GM04503 (cell line): Measurements from ENCODE around the gene GLI3.

ENCODE experiments used
- DNase-seq: peaks from one replicate; pipeline ENCODE4 v3.0.0-alpha.2; 2012; ENCODE audit warnings: low read depth

GLI3 gene

GRCh38 chr7:42236976-42237810 is at the start of gene GLI3:
TSS of gene GLI3 (minus strand) at chr7:42237209. CDS start at chr7:42223253, 13,956 bp downstream.
- peak; percentile 80 for DNase-seq

- DNase-seq = peak; percentile 4
These were observed 48.4 kb upstream of the GLI3 start for GRCh38 chr7:42285383-42285824.

DNA sequence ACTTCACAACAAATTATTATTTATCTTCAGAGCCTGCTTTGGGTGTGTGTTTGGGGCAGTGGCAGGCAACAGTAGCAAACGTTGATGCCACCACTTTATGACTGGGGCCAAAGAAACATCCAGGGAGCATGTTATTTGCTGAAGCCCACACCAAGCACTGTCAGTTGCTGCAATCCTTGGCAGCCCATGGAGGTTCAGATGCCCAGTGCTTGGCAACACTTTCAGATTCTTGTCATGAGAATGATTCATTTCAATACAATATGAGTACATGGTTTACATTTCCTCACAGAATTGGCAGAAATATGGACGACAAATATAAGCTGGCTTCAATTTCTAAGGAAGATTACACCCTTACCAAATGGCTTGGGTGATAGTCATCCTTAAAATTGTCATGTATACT is 46.5 kb upstream of the GLI3 start:
- DNase-seq = peak; percentile 4

GRCh38 chr7:42278344-42278743 is 41.3 kb upstream of the GLI3 start:
- DNase-seq = no peak

GRCh38 chr7:42274053-42274452 is 37.0 kb upstream of the GLI3 start:
- no peak for DNase-seq

- no peak for DNase-seq
These were observed 36.0 kb upstream of the GLI3 start for GRCh38 chr7:42272793-42273665.

GRCh38 chr7:42269161-42269560 is 32.2 kb upstream of the GLI3 start:
- no peak for DNase-seq

DNA sequence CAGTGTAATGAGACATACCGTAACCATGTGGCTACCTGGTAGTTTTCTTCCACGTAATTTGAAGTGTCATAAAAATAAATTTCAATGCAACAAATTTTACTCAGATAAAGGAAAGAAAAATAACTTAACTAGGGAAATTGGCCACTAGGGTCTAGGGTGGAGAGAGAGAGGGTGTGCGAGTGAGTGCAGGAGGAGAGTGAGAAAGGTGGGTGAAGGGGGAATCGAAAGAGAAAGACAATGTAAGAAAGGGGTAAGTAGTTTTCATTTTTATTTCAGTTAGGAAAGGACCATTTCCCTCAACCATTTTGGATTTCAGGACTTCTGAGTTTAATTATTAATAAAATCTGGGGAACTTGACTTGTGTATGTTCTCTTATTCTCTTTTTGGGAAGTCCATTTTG is 27.7 kb upstream of the GLI3 start:
- DNase-seq = no peak

DNA sequence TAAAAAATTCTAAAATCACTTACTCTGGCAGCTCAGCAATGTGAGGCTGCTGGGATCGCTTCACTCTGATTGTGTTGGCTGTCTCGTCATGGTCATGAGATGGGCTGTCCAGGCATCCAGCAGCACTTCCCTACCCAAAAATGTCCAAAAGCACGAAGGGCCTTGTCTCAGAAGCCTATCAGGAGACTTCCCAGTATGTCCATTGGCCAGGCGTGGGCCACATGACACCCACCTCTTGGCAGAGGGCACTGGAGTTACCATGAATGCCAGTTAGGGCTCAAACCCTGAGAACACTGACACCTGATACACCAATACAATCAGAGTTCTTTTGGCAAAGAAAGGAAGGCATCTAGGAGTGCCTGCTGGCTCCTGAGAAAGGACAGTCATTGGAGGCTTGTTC is 27.0 kb upstream of the GLI3 start:
- no peak for DNase-seq

- peak; percentile 53 for DNase-seq
These were observed 26.0 kb upstream of the GLI3 start for GRCh38 chr7:42262964-42263363.

GRCh38 chr7:42254217-42254616 is 17.2 kb upstream of the GLI3 start:
- no peak for DNase-seq

DNA sequence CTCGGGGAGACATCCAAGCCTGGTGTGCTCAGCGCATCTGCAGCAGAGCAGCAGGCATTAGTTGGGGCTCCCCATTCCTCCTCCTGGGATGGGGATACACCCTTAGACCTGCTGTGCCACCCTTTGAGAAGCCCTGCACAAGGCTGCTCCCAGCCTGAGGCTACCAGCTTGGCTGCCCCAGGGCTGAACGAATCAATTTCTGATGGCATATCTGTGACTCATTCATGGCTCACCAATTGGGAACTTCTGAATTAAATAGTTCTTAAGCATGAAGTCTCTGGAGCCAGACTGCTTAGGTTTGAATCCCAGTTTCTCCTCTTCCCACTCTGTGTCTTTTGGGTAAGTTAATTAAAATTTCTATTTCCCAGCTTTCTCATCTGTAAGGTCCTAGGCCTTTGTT is 16.3 kb upstream of the GLI3 start:
- no peak for DNase-seq

- no peak for DNase-seq
These were observed 13.4 kb upstream of the GLI3 start for GRCh38 chr7:42250411-42250810.

GRCh38 chr7:42248579-42248978 is 11.6 kb upstream of the GLI3 start:
- DNase-seq = no peak

DNA sequence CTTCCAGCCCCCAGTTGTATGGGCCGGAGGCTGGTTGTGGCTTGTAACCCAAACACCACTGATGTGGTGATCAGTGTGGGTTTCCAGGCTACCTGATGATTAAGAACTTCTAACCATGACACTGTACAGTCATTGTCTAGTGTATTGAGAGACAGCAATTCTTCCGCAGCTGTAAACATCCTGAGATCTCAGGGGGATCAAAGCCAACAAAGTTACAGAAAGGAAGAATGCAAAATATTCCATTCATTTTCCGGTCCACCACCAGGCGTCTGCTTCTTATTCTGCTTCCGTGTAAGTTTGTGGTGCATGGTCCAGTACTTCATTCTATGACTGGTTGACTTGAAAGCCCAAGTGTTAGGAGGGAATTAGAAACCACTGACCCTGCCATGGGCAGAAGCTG is 10.3 kb upstream of the GLI3 start:
- peak; percentile 75 for DNase-seq

DNA sequence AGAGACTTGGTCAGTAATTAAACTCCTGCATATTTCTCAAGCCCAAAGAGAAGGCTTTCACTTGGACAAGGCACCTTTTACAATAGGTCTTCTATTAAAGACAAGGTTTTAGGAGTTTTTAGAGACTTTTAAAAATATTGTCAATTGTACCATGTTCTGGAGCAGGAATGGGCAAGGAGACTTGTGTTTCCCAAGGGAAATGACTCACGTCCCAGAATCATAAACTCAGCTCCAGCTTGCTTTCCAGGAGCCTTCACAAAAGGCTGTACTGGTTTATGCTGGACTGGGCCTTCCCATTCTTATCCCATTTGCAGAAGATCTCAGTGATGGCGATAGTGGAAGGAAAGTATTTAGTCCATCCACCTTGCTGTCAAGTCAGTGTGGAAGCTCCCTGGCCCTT is 7.8 kb upstream of the GLI3 start:
- DNase-seq = no peak

DNA sequence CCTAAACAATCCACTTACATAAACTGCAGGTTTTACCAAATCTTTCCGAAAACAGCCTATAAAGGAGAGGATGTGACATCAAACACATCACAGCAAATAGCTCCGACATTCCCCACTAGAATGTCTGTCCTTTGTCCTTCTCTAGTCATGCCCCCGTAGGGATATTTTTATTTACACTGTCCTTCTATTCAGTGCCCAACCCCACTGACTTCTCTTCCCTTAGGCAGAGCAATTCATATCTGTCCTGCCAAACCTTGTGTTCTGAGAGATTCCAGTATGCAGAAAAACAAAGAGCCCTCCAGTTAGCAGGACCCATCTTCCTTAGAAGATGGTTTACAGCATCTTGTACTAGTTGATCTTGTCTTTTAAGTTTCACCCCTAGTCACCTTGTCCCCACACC is 5.4 kb upstream of the GLI3 start:
- DNase-seq = no peak

- DNase-seq = no peak
These were observed 4.4 kb upstream of the GLI3 start for GRCh38 chr7:42241424-42241823.

DNA sequence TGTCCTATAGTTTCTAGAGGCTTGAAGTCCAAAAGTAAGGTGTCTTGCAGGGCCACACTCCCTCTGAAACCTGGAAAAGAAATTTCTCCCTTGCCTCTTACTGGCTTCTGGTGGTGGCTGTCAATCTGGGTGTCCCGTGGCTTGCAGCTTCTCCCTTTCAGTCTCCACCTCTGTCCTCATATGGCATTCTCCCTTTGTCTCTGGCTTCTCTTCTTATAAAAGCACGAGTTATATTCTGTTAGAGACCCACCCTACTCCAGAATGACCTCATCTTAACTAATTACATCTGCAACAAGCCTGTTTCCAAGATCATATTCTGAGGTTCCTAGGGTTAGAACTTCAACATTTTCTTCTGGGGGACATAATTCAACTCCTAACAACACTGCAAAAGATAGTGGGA is 3.4 kb upstream of the GLI3 start:
- no peak for DNase-seq

DNA sequence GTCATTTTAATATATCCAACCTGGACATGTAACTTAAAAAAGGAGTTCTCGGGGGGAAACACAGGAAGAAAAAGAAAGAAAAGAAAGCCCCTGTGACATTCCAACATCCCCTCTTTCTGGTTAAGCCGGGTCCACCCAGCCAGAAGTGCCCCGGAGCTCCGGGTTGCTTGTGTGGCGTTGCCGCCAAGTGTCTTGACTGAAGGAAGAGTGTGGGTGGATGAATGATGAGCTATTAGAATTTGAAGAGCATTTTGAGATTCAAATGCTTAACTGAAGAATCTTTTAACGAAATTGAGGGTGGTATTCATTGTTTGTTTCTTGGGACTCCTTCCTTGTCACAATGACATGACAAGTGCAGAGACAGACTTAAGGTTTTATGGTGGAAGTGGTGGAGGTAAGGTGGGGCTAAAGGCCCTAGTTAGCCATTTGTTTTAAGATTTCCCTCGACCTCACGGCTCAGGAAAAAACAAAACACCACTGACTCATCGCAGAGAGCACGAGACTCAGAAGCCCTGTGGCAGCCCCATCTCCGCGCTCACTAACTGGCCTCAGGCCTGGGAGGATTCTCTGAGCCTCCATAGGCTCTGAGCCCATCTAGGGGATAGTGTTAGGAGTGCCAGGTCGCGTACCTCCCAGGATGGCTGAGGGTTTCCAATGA is 1.8 kb upstream of the GLI3 start:
- no peak for DNase-seq

DNA sequence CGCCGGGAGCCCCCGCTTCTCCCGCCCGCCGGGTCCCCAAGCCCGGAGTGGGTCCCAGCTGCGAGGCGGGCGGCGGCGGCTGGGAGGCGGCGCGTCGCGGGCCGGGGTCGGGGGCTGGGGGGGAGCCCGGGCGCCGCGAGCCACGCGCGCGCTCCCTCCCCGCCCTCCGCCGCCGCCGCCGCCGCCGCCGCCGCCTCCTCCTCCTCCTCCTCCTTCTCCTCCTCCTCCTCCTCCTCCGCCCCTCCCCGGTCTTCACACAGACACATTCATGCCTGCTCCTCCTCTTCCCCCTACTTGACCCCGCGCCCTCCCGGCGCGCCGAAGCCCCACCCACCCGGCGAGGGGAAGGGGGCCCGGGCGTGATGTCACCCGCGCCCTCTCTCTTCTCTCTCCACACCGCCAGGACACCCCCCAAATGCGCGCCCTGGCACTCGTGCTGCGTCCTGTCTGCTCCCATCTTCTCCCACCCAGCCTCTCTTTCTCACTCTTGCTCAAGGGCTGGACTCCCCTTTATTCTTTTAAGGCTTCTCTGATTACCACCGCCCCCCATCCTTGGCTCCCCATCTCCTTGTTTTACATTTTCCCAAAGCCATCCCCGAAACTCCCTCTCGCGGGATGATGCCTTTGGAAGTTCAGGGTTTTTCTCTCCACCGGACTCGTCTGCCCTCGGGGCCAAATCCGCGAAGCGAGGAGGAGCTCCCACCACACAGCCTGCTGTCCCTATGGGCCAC is 967 bp upstream of the GLI3 start:
- no peak for DNase-seq
